HG02623 (cell line): ENCODE measurements around the gene LATS1.
A peak's percentile ranks its signal among the peaks of the same experiment; 100 is the strongest.
"Not testable (repeated sequence)": the region's sequence is repeated elsewhere in the genome, so short reads cannot be mapped to it uniquely, and the experiment has no call there.

Source experiments
- ATAC-seq: cut with Tn5 transposase; IDR thresholded peaks from one replicate; pipeline ENCODE4 v1.9.1; 2021; ENCODE audit warnings: moderate library complexity; ENCODE audit not compliant: unreplicated experiment

LATS1 gene

GRCh38 chr6:149717588-149718458 lies at the start of gene LATS1:
Gene LATS1 (minus strand): TSS chr6:149718101. CDS start chr6:149702126, 15,975 bp downstream.
- peak; percentile 80 for ATAC-seq

DNA sequence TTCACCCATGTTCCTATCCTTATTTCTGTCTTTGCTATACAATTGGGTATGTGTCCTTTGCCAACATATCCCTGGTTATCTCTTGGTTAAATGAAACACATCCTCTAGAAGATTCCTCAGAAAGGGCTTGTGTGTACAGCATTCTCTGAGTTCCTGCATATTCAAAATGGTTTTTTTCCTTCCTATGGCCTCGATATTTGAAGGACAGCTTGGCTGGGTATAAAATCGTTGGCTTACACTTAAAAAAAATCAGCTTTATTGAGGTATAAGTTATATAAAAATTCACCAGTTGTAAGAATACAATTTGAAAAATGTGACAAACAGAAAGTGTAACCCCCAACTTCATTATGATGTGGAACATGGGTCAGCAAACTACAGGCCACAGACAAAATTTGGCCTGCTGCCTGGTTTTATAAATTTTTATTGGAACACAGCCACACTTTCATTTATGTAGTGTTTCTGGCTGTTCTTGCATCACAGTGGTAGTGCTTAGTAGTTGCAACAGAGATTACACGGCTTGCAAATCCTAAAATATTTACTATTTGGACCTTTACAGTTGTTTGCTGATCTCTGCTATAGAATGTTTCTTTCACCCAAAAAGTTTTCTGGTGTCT lies 48.4 kb upstream of the LATS1 start:
- ATAC-seq: no peak

DNA sequence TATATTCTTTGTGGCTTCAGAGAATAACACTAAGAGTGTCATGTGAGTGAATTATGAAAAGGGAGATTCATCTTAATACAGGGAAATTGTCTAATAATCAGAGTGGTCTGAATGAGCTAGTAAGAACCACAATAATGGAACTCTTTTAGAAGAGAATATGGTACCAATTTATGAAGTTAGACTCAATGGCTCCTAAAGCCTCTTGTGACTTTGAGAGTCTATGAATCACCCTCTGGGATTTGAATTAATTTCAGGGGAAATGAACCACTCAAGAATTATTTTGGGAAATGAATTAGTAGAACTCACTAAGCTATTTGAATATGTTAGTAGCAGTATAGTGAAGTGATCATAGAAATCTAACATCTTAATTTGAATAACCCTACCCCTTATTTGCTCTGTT lies 46.0 kb upstream of the LATS1 start:
- no peak for ATAC-seq

GRCh38 chr6:149761438-149761837 lies 43.5 kb upstream of the LATS1 start:
- ATAC-seq: peak; percentile 92

- ATAC-seq: no peak
Measured at GRCh38 chr6:149756261-149756636, 38.3 kb upstream of the LATS1 start.

- ATAC-seq: peak; percentile 68
Measured at GRCh38 chr6:149755300-149756260, 37.7 kb upstream of the LATS1 start.

DNA sequence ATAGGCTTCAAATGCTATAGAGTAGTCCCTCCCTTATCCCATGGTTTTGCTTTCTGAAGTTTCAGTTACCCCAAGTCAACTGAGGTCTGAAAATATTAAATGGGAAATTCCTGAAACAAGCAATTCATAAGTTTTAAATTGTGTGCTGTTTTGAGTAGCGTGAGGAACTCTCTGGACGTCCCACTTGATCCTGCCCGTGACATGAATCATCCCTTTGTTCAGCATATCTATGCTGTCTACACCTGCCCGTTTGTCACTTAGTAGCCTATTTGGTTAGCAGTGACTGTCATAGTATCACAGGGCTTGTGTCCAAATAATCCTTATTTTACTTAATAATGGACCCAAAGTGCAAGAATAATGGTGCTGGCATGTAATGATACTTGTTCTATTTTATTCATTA lies 36.6 kb upstream of the LATS1 start:
- no peak for ATAC-seq

DNA sequence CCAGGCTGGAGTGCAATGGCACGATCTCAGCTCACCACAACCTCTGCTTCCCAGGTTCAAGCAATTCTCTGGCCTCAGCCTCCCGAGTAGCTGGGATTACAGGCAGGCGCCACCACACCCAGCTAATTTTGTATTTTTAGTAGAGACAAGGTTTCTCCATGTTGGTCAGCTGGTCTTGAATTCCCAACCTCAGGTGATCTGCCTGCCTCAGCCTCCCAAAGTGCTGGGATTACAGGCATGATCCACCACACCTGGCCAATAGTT lies 35.4 kb upstream of the LATS1 start:
- not testable (repeated sequence) for ATAC-seq

- ATAC-seq: no peak
Measured at GRCh38 chr6:149752600-149753373, 34.9 kb upstream of the LATS1 start.

- ATAC-seq: not testable (repeated sequence)
Measured at GRCh38 chr6:149751920-149752319, 34.0 kb upstream of the LATS1 start.

GRCh38 chr6:149751239-149751638 lies 33.3 kb upstream of the LATS1 start:
- ATAC-seq: no peak

- ATAC-seq: peak; percentile 34
Measured at GRCh38 chr6:149750136-149750609, 32.3 kb upstream of the LATS1 start.

DNA sequence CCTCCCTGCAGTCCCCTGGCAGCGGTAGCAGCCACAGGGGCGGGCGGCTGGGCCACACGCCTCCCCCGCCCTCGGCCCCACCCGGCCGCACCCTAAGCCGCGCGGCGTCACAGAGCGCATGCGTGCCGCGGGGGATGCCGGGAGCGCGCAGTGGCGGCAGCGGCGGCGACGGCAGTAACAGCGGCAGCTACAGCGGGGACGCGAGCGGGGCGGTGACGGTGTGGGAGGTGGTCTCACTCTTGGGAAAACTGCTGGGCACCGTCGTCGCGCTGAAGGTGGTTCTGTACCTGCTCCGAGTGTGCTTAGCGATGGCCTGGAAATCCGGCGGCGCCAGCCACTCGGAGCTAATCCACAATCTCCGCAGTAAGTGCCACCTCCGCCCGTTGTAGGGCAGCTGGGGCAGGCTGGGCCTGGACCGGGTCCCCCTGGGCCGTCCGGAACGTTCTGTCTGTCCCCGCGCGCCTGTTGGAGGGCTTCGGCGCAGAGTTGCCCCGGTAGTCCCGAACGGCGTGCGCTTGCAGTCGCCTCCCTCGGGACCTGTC lies 31.8 kb upstream of the LATS1 start, which contains the start of gene PCMT1:
PCMT1 (plus strand) TSS at position 148 of the 542 bp plus-strand sequence; CDS start at position 309, 161 bp downstream.
- ATAC-seq: peak; percentile 82

GRCh38 chr6:149749082-149749593 lies 31.2 kb upstream of the LATS1 start:
- not testable (repeated sequence) for ATAC-seq

GRCh38 chr6:149746147-149746946 lies 28.4 kb upstream of the LATS1 start, which contains the start of gene NUP43:
Gene NUP43 (minus strand): TSS chr6:149746529. CDS start chr6:149746495, 34 bp downstream.
- peak; percentile 50 for ATAC-seq

GRCh38 chr6:149745252-149745651 lies 27.4 kb upstream of the LATS1 start:
- not testable (repeated sequence) for ATAC-seq

DNA sequence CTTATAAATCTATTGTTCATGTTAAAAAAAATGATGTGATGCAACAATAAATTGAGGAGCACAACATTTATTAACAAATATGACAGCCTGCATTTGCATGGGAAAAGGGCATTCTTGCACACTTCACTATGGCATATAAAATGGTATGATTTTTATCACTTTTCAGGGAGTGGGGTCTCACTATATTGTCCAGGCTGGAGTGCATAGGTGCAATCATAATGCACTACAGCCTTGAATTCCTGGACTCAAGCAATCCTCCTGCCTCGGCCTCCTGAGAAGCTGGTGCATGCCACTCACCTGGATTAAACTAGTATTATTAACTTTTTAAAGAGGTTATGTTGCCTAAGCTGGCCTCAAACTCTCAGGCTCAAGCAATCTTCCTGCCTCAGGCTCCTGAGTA lies 17.0 kb upstream of the LATS1 start:
- ATAC-seq: no peak

GRCh38 chr6:149733089-149733720 lies 15.3 kb upstream of the LATS1 start:
- ATAC-seq: no peak
